Ovary (tissue), 3 donors: ENCODE measurements around the gene INO80.

ENCODE experiments used
- EP300 ChIP-seq: sonication (generic); formaldehyde crosslinking; IDR thresholded peaks from one replicate; pipeline ENCODE4 v1.6.1; 2017; ENCODE audit warnings: antibody characterized with exemption
- POLR2A ChIP-seq: fragments of 450-650 bp; IDR thresholded peaks from one replicate; pipeline ENCODE4 v1.6.1; 2017; ENCODE audit warnings: antibody characterized with exemption, mild to moderate bottlenecking, moderate library complexity
- TF ChIP-seq, protein P1 (sequence below), 3 donors: fragments of 450-650 bp in 2 of 3; fragments of 200-600 bp in 1 of 3; IDR thresholded peaks; one replicate each; pipeline versions ENCODE4 v1.5.1 to v1.8.0; 2016 to 2022; ENCODE audit warnings: antibody characterized with exemption in 3 of 3, mild to moderate bottlenecking in 1 of 3
- donor health status: DM: no; HTN: no; CAD: no.

DNA sequence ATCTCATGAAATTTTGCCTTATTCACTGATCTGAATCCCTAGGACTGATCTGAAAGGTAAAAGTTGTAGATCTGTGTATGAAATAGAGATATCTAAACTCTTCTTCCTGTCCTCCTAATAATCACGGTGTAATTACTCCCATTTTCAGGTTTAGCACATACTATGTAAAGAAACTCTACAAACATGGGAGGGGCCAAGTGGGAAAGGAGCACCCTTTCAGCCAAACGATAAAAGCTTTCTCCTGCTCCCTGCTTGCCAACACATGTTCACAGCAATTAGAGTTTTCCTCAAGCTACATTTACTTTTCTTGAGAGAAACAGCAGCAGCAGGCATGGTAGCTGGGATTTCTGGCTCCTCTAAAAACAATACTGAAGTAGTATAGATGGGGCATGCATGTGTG, 91.2 kb downstream of the INO80 start:
- TF ChIP-seq, protein P1, sequence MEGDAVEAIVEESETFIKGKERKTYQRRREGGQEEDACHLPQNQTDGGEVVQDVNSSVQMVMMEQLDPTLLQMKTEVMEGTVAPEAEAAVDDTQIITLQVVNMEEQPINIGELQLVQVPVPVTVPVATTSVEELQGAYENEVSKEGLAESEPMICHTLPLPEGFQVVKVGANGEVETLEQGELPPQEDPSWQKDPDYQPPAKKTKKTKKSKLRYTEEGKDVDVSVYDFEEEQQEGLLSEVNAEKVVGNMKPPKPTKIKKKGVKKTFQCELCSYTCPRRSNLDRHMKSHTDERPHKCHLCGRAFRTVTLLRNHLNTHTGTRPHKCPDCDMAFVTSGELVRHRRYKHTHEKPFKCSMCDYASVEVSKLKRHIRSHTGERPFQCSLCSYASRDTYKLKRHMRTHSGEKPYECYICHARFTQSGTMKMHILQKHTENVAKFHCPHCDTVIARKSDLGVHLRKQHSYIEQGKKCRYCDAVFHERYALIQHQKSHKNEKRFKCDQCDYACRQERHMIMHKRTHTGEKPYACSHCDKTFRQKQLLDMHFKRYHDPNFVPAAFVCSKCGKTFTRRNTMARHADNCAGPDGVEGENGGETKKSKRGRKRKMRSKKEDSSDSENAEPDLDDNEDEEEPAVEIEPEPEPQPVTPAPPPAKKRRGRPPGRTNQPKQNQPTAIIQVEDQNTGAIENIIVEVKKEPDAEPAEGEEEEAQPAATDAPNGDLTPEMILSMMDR (IDR thresholded peaks at IDR 0.05): no peak
- no peak for TF ChIP-seq POLR2A
- no peak for TF ChIP-seq EP300
